Measurements from ENCODE around the gene GPC1. TPM values are rescaled to one million over a fixed set of nuclear protein-coding genes. Genes with fewer than 3 reads are reported as not detected.

The GPC1 gene
- total and polyA plus RNA-seq, 2 experiments from 2014 or later = 9.0 to 46.2 TPM

- TF ChIP-seq, protein P1, sequence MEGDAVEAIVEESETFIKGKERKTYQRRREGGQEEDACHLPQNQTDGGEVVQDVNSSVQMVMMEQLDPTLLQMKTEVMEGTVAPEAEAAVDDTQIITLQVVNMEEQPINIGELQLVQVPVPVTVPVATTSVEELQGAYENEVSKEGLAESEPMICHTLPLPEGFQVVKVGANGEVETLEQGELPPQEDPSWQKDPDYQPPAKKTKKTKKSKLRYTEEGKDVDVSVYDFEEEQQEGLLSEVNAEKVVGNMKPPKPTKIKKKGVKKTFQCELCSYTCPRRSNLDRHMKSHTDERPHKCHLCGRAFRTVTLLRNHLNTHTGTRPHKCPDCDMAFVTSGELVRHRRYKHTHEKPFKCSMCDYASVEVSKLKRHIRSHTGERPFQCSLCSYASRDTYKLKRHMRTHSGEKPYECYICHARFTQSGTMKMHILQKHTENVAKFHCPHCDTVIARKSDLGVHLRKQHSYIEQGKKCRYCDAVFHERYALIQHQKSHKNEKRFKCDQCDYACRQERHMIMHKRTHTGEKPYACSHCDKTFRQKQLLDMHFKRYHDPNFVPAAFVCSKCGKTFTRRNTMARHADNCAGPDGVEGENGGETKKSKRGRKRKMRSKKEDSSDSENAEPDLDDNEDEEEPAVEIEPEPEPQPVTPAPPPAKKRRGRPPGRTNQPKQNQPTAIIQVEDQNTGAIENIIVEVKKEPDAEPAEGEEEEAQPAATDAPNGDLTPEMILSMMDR (conservative IDR thresholded peaks at IDR 0.05; ENCODE audit: low read depth in 2 of 2) = no peak
- TF ChIP-seq NANOG (IDR thresholded peaks at IDR 0.05; ENCODE audit: borderline replicate concordance) (no peak), ZNF114 (CRISPR knock-in tag; IDR thresholded peaks at IDR 0.05) (no peak)
Measured at GRCh38 chr2:240410808-240411207, 24.7 kb upstream of the GPC1 start (continued).

DNA sequence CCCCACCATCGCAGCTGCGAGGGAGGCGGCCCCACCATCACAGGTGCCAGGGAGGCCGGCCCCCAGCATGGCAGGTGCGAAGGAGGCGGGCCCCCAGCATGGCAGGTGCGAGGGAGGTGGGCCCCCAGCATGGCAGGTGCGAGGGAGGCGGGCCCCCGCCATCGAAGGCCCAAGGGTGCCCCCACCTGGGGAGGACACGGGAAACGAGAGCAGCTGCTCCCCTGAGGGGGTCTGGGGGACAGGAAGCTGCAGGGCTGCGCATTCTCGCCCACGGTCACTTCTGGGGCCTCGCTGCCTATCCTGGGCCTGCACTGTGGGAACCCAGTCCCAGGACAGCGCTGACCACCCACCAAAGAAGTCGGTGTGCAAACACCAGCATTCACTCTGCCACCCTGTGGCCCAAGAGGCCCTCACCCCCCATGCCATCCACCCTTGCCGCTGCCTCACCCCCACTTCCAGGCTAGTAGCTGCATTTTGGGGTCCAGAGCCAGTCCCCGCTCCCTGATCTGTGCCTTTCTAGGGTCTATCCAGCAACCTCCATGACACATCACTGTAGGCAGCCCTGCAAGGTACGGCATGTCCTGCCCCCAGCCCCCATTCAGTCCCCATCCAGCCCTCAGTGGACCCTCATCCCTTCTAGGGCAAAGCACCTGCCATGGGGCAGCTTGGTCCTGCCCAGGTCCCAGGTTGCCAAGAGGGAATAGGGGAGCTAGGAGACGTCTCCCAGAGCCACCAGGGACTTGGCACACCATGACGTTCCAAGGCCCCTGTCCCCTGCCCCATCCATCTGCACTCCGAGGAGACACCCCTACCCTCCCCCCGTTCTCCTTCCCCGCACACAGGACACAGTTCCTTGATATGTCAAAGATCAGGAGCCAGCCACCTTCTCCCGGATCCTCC lies 24.0 kb upstream of the GPC1 start:
- no peaks in the 10 kb centered on the region for H3K9me2 ChIP-seq (ENCODE audit: insufficient read depth)
- Mint-ChIP-seq H3K36me3 (ENCODE audit: low read depth) (no peaks in the 10 kb centered on the region; the same call in 2 of the 3 replicates), H3K4me3 (no peak overlapping the region), H3K27me3 (ENCODE audit: insufficient read depth, low read depth, poor library complexity) (no peaks in the 10 kb centered on the region), H3K9me3 (no peaks in the 10 kb centered on the region; the same call in 2 of the 3 replicates), H3K4me1 (peaks cover 2% of the 10 kb centered on the region; the same call in 1 of the 3 replicates), H3K27ac (no peak overlapping the region)
- no peaks in the 10 kb centered on the region for H3K79me2 ChIP-seq (replicated peaks; ENCODE audit: insufficient read depth)
- no peak overlapping the region for H3K4me3 ChIP-seq
- H3K27me3 ChIP-seq (ENCODE audit: insufficient read depth) = no peaks in the 10 kb centered on the region
- no peak overlapping the region for H3K4me2 ChIP-seq
- no peaks in the 10 kb centered on the region for H3K36me3 ChIP-seq (ENCODE audit: insufficient read depth)
- no peaks in the 10 kb centered on the region for H3F3A ChIP-seq (replicated peaks; ENCODE audit: low read depth)
- no peaks in the 10 kb centered on the region for H3K4me1 ChIP-seq (ENCODE audit: insufficient read depth)
- DNase-seq (ENCODE audit: low spot score) (no peak), ATAC-seq (no peak; the same call in 2 of the 3 replicates)
- H4K20me1 ChIP-seq (replicated peaks; ENCODE audit: insufficient read depth) = no peaks in the 10 kb centered on the region
- H2AFZ ChIP-seq = no peak overlapping the region
- TF ChIP-seq EZH2 (IDR thresholded peaks at IDR 0.05; ENCODE audit: low read depth, unreplicated experiment) (no peak), POLR2AphosphoS5 (IDR thresholded peaks at IDR 0.05; ENCODE audit: low read depth) (no peak), ZNF331 (CRISPR knock-in tag; IDR thresholded peaks at IDR 0.05; ENCODE audit: low read depth) (no peak), REST (IDR thresholded peaks at IDR 0.05; ENCODE audit: unreplicated experiment) (no peak), CREB1 (CRISPR knock-in tag; IDR thresholded peaks at IDR 0.05; ENCODE audit: low read depth) (no peak), EZH2phosphoT487 (IDR thresholded peaks at IDR 0.05; ENCODE audit: unreplicated experiment) (no peak), NANOG (IDR thresholded peaks at IDR 0.05; ENCODE audit: borderline replicate concordance) (no peak), ZNF114 (CRISPR knock-in tag; IDR thresholded peaks at IDR 0.05) (no peak), JUNB (IDR thresholded peaks at IDR 0.05; ENCODE audit: unreplicated experiment) (no peak)
- TF ChIP-seq, protein P1 (conservative IDR thresholded peaks at IDR 0.05; ENCODE audit: low read depth in 2 of 2) = no peak
- no peak overlapping the region for H3K27ac ChIP-seq (ENCODE audit: low read depth)
